ENCODE data around the gene SLC39A2.
"Not testable (repeated sequence)": the region's sequence is repeated elsewhere in the genome, so short reads cannot be mapped to it uniquely, and the experiment has no call there.

SLC39A2 gene, protein sequence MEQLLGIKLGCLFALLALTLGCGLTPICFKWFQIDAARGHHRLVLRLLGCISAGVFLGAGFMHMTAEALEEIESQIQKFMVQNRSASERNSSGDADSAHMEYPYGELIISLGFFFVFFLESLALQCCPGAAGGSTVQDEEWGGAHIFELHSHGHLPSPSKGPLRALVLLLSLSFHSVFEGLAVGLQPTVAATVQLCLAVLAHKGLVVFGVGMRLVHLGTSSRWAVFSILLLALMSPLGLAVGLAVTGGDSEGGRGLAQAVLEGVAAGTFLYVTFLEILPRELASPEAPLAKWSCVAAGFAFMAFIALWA
- total RNA-seq: 0 to 0.16 (median 0.02) reads per million in 18 experiments

DNA sequence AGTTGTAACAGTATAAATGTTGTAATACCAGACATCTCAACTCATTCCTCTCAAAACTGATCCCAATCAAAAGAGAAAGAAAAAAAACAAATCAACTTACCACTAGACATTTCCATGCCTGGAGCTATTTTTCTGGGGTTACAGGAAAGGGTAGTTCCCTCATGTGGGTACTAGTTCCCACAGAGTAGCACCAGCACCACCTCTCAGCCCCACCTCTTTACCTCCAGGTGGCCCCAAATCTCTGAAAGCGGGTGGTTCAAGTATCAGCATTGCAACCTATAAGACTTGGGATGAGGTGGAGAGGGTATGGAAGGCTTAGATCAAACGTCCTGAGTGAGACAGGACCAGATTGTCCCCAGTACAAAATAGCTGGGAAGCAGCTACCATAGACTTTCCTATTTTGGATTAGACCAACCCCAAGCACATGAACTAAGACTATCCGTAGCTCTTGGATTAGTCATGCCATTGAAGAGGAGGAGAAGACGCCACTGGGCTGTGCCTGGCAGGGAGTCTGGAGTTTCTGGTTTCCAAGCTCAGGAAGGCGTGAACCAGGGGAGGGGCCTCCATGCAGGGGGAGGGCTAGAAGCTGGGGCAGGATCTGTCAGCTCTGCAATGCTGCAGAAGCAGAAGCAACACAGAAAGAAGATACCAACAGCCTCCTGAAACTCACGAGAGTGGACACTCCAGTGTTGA is at the start of gene SLC39A2:
Gene SLC39A2 (plus strand): TSS at position 620 of the 693 bp plus-strand sequence. CDS start 154 bp downstream, outside the sequence.
- DNase-seq: peak in 1 of 2 donors; percentile 59

DNA sequence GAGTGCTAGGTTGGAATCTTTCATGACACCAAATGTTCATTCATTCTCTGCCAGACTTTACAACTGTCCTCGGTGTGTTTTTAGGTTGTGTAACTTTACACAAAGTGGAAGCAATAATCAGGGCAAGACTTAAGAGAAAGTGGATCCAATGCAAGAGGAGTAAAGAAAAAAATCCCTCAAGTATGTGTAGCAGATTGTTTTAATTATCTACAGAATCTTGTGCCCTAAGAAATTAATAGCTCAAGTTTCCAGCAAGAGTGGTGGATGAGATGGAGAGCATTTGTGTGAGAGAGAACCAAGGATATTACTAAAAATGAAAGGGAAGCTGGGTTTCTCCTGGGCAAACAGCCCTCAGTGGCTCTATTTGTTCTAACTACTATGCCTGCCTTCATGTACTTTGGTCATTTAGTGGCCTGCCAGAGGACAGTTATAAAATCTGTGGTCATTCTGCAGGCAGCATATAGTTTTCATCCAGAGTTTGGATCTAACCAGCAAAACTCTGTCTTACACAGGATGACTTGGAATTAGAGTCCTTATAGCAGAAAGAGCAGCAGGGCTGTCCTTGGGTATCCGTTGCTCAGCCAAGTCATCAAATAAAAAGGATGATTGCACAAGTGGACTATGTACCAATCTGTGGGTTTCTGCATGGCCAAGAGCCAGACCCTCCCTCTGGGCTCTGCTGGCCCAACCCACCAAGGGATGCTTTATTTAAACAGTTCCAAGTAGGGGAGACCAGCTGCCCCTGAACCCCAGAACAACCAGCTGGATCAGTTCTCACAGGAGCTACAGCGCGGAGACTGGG is 44.2 kb upstream of the SLC39A2 start, which contains the start of gene RNASE2:
Gene RNASE2 (plus strand): TSS at position 752 of the 802 bp plus-strand sequence. CDS start 285 bp downstream, outside the sequence.
- peak; percentile 8 to 72 for DNase-seq

DNA sequence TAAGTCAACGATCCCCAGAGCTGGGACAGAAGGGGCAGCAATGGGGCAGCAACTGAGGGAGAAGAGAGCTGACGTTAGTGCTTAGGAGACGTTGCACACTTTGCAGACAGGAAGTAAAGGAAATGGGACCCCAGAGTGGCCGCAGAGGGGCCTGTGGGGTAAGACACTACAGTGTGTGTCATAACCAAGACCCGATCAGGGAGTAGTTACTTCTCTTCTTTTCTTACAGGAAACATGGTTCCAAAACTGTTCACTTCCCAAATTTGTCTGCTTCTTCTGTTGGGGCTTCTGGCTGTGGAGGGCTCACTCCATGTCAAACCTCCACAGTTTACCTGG is 43.6 kb upstream of the SLC39A2 start:
- peak; percentile 42 to 61 for DNase-seq

DNA sequence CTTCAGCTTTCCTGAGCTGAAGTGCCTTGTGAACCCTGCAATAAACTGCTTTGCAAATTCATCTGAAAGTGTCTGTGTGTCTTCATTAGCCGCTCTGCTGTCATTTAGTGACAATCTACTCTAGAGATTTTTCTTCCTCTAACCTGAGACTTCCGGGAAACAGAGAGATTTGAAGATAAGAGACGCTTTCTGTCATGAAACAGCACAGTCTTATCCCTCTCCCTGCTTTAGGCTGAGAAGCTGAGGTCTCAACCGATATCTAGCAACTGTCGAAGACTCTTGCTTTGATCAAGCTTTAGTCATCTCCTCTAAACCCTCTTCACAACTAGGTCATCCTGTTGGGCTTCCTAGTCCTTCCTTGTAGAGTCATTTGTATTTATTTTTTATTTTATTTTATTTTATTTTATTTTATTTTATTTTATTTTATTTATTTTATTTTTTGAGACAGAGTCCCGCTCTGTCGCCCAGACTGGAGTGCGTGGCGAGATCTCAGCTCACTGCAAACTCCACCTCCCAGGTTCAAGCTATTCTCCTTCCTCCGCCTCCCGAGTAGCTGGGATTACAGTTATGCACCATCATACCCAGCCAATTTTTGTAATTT is 42.6 kb upstream of the SLC39A2 start:
- DNase-seq: no peak

DNA sequence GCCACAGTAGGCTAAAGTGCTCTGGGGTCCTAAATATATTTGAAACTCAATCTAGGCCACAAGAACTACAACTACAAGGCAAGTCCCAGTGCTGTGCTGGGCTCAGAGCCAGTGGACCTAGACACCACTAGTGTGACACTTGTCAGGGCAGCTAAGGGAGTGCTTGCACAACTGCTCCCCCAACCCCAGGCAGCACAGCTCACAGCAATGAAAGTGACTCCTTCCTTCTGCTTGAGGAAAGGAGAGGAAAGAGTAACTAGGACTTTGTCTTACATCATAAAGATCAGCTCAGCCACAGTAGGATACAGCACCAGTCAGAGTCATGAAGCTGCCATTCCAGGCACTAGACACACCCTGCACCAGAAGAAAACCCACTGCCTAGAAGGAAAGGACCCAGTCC is 40.1 kb upstream of the SLC39A2 start:
- DNase-seq: not testable (repeated sequence)

DNA sequence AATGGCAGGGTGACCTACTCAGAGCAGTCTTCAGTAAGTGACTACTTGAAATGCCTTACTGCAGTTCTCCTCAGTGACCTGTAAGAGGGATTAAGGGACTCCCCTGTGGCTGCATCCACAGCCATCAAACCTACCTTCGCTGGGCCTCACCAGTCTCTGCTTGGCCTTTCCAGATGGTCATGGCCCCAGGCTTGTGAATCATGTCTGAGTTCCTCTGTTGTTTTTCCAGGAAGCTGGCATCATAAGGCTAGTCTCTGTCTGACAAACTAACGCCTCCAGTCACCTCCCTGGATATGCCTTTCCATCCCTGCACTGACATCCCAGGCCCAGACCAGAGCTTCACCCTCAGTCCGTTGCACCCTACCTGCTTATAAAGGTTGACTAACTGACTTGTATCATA is 29.8 kb upstream of the SLC39A2 start:
- no peak for DNase-seq

DNA sequence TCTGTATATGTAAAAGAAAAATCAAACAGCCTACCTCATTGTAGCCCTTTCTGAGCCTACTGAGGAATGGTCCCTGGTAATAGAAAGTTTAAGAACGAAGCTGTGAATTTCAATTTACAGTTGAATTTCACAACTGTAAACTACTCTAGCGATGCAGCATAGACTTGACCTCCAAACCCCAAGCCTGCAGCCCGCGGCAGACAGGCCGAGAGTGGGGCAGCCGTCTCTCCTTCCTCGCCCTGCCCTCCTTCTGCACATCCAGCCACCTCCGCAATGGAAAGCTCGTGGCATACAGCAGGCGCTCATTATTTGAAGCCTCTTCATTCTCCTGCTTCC is 28.5 kb upstream of the SLC39A2 start:
- DNase-seq: no peak

DNA sequence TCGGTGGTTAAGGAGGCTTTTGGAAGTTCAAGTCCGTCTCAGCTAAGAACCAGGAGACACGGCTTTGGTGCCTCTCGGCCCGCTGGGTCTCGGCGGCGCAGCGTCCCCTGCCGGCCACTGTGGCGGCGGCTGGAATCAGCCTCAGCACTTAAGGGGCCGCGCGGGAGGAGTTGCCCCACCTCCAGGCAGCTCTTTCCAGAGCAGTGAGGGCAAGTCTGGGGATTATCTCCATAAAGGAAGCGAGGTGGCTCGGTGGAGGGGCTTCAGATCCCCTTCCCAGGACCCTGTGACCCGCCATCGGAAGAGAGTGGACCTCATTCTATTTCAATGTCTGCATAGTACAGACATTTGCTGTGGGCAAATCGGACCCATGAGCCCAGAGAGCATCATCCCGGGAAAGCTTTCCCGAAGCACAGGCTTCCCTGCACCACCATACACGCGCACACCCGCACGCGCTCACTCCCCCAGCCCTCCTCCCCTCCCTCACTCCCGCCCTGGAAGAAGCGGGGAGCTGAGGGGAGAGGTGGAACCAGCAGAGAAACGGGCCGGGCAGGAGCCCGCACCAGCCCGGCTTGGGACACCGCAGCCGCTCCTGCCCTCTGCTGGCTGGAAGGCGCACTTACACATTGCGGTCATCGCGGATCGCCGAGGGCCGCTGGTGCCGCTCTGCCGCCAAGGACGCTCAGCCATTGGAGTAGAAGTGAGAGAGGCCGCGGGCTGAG is 27.9 kb upstream of the SLC39A2 start:
- peak; percentile 86 to 87 for DNase-seq

DNA sequence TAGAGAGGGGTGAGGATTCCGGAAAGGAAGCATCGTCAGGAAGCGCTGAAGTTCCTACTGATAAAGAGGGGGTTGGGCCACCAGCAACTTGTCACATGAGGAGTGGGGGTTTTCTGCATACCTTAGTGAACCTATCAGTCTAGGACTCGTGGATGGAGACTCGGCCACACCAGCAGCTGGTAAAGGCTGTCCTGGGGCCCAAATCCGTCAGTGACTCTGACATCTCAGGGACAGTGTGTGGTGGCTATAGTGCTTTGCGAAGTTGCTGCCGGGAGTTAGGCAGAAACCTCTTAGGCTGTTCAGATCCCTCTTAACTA is 27.4 kb upstream of the SLC39A2 start:
- DNase-seq: no peak

DNA sequence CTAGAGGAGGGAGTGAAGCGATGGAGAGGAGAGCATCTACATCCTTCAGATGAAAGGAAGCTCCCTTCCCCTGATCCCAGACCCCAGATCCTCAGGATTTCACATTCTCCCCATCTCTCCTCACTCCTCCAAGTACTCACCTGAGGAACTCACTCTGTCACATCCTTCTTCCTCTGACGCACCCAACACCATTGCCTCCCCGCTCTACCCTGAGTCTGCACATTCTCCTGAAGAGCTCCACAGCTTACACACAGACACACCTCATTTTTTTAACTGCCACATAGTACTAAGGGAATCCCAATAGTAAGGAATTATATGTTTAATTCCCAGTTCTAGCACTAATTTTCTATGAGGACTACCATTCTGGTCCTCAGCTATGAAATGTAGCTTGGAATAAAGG is 25.6 kb upstream of the SLC39A2 start:
- no peak for DNase-seq

DNA sequence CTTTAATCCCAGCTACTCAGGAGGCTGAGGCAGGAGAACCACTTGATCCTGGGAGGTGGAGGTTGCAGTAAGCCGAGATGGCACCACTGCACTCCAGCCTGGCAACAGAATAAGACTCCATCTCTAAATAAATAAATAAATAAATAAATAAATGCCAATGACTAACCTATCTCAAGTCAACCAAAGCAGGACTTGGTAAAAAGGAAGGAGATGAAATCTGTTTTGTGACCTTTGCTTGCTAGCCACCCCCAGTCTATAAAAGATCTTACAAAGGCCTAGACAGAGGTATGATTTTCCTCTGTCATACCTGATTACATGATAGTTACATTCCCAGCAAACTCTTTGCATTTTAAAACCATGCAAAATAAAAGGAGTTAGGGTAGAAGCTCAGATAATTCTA is 22.8 kb upstream of the SLC39A2 start:
- no peak for DNase-seq

DNA sequence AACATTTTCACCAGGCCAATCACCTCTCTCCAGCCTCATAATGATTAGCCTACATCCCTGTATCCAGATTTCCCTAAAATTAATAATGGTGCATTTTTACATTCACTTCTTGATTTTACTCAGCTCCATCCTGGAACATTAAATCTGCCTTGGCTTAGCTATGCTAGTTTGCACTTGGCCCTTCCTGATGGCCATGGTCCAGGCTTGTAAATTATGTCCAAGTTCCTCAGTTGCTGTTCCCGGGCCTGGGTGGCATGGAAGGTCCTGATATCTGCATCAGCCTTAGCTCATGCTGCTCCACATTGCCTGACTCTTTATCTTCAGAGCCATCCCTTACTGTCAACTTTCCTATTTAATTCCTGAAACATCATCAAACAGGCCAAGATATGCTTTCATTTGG is 20.4 kb upstream of the SLC39A2 start:
- DNase-seq: no peak

DNA sequence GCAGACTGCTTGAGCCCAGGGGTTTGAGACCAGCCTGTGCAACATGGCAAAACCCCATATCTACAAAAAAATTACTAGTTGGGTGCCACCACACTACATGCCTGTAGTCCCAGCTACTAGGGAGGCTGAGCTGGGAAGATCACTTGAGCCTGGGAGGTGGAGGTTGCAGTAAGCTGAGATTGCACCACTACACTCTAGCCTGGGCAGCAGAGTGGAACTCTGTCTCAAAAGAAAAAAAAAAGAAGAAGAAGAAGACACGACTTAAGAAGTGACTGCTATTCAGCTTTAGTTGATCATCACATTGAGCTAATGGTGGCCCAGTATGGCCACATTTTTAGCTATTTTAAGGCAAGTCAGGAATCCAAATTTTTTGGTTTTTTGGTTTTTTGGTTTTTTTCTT is 18.2 kb upstream of the SLC39A2 start:
- peak; percentile 56 to 62 for DNase-seq

DNA sequence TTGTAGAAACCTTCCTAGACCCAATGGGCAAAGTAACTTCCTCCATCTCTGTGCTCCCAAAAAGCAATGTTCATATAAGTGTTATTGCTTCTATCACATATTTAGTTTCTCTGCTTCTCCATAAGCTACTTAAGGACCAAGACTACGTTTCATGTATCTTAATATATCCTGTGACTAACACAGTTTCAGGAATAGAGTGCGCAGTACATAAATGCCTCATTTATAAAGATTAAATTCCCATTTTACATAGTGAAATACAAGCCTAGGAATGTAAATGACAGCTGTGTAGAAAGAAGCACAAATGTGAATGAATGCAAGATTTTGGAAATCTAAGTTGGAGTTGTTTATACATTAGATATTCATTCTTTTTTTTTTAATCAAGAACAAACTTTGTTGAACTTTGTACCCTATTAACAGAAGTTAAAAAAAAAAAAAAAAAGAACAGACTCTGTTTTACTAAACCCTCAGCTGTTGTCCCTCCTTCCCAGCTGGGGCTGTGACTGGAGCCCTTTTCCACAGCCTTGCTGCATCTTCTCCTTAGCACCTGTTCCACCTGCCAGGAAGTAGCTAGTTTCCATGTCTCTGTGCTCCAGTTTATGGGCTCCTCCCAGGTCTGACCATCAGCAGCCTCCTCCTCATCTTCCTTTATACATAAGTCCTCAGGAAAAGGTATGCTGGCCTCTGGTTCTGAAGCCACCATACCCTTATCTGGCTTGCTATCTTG is 16.3 kb upstream of the SLC39A2 start:
- no peak for DNase-seq

DNA sequence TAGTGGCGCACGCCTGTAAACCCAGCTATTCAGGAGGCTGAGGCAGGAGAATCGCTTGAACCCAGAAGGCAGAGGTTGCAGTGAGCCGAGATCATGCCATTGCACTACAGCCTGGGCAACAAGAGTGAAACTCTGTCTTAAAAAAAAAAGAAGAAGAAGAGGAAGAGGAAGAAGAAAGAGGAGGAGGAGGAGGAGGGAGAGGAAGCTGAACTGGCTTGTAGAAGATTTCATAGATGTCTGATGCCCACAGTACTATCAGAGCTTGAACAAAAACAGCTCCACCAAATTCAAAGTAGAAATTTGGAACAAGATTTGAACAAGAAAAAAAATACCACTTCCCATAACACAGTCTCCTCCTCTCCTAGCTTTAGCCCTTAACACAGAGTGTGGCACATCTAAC is 13.4 kb upstream of the SLC39A2 start:
- DNase-seq: peak; percentile 44

DNA sequence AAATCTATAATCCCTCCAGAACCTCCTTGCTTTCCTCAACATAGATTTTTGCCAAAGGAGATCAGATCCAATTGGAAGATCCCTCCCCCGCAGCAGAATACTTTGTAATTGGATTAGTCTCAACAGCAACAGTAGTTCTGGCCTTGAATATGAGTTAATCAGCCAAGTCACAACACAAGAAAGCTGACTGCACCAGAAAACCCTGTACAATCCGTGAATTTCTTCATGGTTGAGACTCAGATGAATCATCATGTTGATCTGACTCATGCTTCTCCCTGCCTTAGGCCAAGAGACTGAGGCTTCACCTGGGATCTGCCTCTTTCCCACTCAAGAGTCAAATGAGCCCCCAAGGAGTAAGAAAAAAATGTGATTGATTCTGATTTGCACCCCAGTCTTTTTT is 12.3 kb upstream of the SLC39A2 start:
- DNase-seq: peak; percentile 85 to 88

DNA sequence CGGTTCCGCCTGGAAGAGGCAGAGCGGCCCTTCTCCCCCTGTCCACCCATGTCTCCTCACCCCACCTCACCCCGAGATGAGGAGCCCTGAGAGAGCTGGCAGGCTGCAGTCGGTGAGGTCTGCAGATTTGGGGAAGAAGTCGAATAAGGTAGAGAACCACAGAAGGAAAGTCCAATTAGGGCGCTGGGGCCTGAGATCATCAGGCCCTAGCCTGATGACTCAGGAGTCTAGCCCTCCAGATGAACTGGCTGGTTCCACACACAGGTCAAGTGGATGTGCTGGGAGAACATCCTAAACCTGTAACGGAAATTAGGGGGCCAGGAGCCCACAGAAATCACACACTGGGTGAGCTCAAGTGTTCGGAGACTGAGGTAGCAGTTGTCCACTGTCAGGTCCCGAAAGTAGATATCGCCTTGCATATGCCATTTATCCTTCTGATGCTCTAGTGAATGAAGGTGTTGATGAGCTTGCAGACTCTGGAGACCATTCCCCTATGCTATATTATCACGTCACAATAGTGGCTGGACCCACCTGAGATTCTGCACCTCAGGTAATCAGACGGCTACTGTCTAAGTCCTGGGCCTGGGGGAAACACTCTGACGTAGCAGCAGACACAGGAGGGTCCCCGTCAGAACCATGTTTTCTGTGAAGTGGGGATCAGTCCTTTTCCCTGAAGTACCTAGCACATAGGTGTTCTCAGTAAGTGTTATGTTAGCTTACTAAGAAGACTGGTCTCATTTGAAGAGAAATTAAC is 10.2 kb upstream of the SLC39A2 start:
- DNase-seq: peak; percentile 67 to 72

DNA sequence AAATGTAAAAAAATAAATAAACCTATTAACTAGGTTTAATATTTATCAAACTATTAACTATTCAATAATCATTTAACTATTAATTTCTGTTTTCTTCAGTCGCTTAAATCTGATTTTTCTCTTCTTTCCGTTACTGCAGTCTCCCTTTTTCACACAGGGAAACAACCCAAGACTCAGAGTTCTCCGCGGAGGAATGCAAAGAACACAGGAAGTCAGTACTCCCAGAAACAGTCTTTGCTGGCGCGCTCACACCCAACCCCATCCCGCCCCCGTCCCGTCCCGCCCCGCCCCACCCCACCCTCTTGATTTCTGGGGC is 9.7 kb upstream of the SLC39A2 start:
- no peak for DNase-seq

DNA sequence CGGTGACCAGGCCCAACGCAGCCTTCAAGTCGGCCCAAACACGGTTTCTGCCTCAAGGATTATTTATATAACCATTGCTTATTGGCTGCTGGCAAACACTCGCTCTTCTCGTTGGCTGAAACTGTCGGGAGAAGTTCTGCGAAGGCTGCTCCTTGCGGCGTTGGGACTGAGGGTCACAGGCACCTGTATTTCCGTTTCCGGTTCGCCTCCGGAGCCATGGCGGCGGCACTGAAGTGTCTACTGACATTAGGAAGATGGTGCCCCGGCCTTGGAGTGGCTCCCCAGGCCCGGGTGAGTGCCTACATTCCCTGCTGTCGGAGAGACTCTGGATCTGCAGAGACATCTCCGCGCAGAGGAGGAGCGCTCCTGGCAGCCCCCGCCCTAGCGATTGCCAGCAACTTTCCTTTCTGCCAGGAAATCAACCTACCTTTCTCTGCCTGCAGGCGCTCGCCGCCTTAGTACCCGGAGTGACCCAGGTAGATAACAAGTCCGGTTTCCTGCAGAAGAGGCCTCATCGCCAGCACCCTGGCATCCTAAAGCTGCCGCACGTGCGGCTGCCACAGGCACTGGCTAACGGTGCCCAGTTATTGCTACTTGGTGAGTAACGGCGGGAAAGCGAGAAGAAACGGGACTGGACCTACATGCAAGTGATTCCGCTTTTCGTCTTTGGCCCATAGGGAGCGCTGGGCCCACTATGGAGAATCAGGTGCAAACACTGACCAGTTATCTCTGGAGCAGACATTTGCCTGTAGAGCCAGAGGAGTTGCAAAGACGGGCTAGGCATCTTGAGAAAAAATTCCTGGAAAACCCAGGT is 9.1 kb upstream of the SLC39A2 start, which contains the start of gene METTL17:
Gene METTL17 (plus strand): TSS at position 194 of the 814 bp plus-strand sequence. CDS start 23 bp downstream, at position 217.
- peak; percentile 97 to 98 for DNase-seq

DNA sequence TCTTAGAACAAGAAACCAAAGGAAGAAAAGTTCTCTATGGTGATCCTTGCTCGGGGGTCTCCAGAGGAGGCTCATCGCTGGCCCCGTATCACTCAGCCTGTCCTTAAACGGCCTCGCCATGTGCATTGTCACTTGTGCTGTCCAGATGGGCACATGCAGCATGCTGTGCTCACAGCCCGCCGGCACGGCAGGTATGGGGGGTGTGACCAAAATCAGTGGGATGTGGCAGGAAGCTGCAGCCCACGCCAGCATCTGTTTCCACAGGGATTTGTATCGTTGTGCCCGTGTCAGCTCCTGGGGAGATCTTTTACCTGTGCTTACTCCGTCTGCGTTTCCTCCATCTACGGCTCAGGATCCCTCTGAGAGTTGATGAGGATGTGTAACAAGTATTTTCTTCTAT is 2.6 kb upstream of the SLC39A2 start:
- no peak for DNase-seq

Data from inflammatory macrophage (primary cell).